Measurements from ENCODE around the gene SLC5A10.

Gene SLC5A10

GRCh38 chr17:18971801-18972200 lies 19.8 kb downstream of the SLC5A10 start:
- TF ChIP-seq CTCF (IDR thresholded peaks at IDR 0.05; ENCODE audit: extremely low read depth, missing control alignments): no peak
- DNase-seq (ENCODE audit: low spot score): no peak

- no peak for TF ChIP-seq CTCF (IDR thresholded peaks at IDR 0.05; ENCODE audit: extremely low read depth, missing control alignments)
- no peak for DNase-seq (ENCODE audit: low spot score)
Observed at GRCh38 chr17:18974407-18975149, 22.6 kb downstream of the SLC5A10 start.

GRCh38 chr17:18975597-18975996 lies 23.6 kb downstream of the SLC5A10 start:
- no peak for TF ChIP-seq CTCF (IDR thresholded peaks at IDR 0.05; ENCODE audit: extremely low read depth, missing control alignments)
- no peak for DNase-seq (ENCODE audit: low spot score)

GRCh38 chr17:18976201-18976600 lies 24.2 kb downstream of the SLC5A10 start:
- DNase-seq (ENCODE audit: low spot score): no peak
- TF ChIP-seq CTCF (IDR thresholded peaks at IDR 0.05; ENCODE audit: extremely low read depth, missing control alignments): no peak

GRCh38 chr17:18977021-18977420 lies 25.1 kb downstream of the SLC5A10 start:
- no peak for TF ChIP-seq CTCF (IDR thresholded peaks at IDR 0.05; ENCODE audit: extremely low read depth, missing control alignments)
- no peak for DNase-seq (ENCODE audit: low spot score)

- no peak for DNase-seq (ENCODE audit: low spot score)
- TF ChIP-seq CTCF (IDR thresholded peaks at IDR 0.05; ENCODE audit: extremely low read depth, missing control alignments): no peak
Observed at GRCh38 chr17:18977646-18978045, 25.7 kb downstream of the SLC5A10 start.

- TF ChIP-seq CTCF (IDR thresholded peaks at IDR 0.05; ENCODE audit: extremely low read depth, missing control alignments): no peak
- DNase-seq (ENCODE audit: low spot score): no peak
Observed at GRCh38 chr17:18978050-18978449, 26.1 kb downstream of the SLC5A10 start.

Measured in GM20000 (cell line).